ENCODE data around the gene BPIFB6.

GRCh38 chr20:33015700-33016580 lies 15.5 kb upstream of the BPIFB6 start:
- TF ChIP-seq EZH2 (optimal IDR thresholded peaks at IDR 0.05; ENCODE audit: low read depth, low read length) (no peak), CTCF (IDR thresholded peaks at IDR 0.05; ENCODE audit: low read length) (no peak)

All from MM.1S (cell line).